ENCODE results near the gene PFKM. TPM values are rescaled to one million over a fixed set of nuclear protein-coding genes. Genes with fewer than 3 reads are reported as not detected.
A peak's percentile ranks its signal among the peaks of the same experiment; 100 is the strongest.

Gene PFKM
- total and polyA plus RNA-seq, 9 of the 15 experiments (the other 6 are each of a cell fraction or from before 2014, with no cell fraction given), result 16.5 to 39.9 (median 31.7) TPM

DNA sequence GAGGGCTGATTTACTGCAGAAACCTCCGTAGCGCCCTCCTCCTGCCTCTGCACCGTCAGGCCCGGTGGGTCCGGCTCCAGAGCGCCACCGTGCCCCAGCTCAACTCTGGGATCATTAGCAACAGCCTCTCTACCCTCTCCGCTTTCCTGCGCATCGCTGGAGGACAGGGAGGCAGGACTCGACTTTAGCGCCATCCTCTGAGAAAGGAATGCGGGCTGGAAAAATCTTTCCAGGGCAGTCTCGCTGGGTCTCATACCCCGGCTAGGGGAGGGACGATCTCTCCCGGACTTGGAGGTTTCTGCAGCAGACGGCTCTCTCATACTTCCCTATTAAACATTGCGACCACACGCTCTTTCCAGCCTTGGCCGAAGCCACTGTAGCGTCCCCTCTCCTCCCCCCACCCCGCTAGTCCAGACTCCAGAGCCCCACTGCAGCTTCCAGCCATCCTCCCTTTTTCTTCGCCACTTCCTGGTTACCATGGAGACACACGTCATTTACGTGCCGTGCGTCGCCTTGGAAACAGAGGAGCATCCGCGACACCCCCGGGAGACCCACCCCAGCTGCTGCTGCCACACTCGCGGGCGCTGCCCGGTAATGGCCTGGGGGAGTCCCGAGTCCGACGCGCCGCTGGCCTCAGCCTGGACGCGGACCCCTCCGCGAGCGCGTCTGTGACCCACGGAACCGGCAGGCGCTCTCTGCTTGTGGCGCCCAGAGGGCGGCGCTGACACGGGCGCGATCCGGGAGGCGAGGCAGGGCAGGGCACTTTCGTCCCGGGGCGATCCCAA is 64.1 kb downstream of the PFKM start, which contains the start of gene CCDC184 (continued):
- TF ChIP-seq ELK3 (CRISPR knock-in tag; IDR thresholded peaks at IDR 0.05) (no peak), CAMTA2 (CRISPR knock-in tag; conservative IDR thresholded peaks at IDR 0.05) (no peak), ARID1B (IDR thresholded peaks at IDR 0.05) (0 out of 2 replicates have a peak, but pooled peaks have one; percentile 11), L3MBTL2 (IDR thresholded peaks at IDR 0.05) (peak; percentile 33; the same call in 1 of the 2 replicates), HNRNPLL (IDR thresholded peaks at IDR 0.05; ENCODE audit: low read depth, low read length, poor library complexity, severe bottlenecking) (peak; percentile 92), E4F1 (CRISPR knock-in tag; IDR thresholded peaks at IDR 0.05; ENCODE audit: borderline replicate concordance) (peak; percentile 89), POLR2G (IDR thresholded peaks at IDR 0.05; ENCODE audit: low read depth, low read length) (0 out of 2 replicates have a peak, but pooled peaks have one; percentile 19), KDM1A (IDR thresholded peaks at IDR 0.05) (peak; percentile 77 to 84), CXXC5 (CRISPR knock-in tag; IDR thresholded peaks at IDR 0.05) (peak; percentile 82), NRF1 (conservative IDR thresholded peaks at IDR 0.05 in 1 of 2, IDR thresholded peaks at IDR 0.05 in 1 of 2) (peak; percentile 65 to 71), RFX1 (IDR thresholded peaks at IDR 0.05) (peak; percentile 97), NR3C1 (CRISPR knock-in tag; IDR thresholded peaks at IDR 0.05) (no peak), ZNF197 (CRISPR knock-in tag; IDR thresholded peaks at IDR 0.05; ENCODE audit: low read depth) (0 out of 2 replicates have a peak, but pooled peaks have one; percentile 37), GABPB1 (CRISPR knock-in tag; IDR thresholded peaks at IDR 0.05) (peak; percentile 56; the same call in 1 of the 2 replicates), KDM4B (IDR thresholded peaks at IDR 0.05; ENCODE audit: borderline replicate concordance in 2 of 2, low read depth in 1 of 2) (no peak)
- TF ChIP-seq, protein P1, sequence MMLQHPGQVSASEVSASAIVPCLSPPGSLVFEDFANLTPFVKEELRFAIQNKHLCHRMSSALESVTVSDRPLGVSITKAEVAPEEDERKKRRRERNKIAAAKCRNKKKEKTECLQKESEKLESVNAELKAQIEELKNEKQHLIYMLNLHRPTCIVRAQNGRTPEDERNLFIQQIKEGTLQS (IDR thresholded peaks at IDR 0.05), result 0 out of 2 replicates have a peak, but pooled peaks have one; percentile 13
- TF ChIP-seq, protein P1 (CRISPR knock-in tag; conservative IDR thresholded peaks at IDR 0.05), result no peak
- TF ChIP-seq, protein P2, sequence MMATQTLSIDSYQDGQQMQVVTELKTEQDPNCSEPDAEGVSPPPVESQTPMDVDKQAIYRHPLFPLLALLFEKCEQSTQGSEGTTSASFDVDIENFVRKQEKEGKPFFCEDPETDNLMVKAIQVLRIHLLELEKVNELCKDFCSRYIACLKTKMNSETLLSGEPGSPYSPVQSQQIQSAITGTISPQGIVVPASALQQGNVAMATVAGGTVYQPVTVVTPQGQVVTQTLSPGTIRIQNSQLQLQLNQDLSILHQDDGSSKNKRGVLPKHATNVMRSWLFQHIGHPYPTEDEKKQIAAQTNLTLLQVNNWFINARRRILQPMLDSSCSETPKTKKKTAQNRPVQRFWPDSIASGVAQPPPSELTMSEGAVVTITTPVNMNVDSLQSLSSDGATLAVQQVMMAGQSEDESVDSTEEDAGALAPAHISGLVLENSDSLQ (IDR thresholded peaks at IDR 0.05), result peak; percentile 80
- TF ChIP-seq, protein P3, sequence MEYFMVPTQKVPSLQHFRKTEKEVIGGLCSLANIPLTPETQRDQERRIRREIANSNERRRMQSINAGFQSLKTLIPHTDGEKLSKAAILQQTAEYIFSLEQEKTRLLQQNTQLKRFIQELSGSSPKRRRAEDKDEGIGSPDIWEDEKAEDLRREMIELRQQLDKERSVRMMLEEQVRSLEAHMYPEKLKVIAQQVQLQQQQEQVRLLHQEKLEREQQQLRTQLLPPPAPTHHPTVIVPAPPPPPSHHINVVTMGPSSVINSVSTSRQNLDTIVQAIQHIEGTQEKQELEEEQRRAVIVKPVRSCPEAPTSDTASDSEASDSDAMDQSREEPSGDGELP (CRISPR knock-in tag; IDR thresholded peaks at IDR 0.05; ENCODE audit: borderline replicate concordance), result peak; percentile 66; the same call in 1 of the 2 replicates
